ENCODE measurements around the gene E2F4. TPM values are rescaled to one million over a fixed set of nuclear protein-coding genes. Genes with fewer than 3 reads are reported as not detected.

Gene E2F4
- total and polyA plus RNA-seq, 2 of the 13 experiments (the other 11 are each of a cell fraction or from before 2014, with no cell fraction given), result 84.8 to 91.2 TPM

GRCh38 chr16:67169642-67170167 lies 22.2 kb upstream of the E2F4 start:
- ChIA-PET CTCF (ENCODE audit: low intra/inter-chr PET ratio, low total read pairs) (interaction anchor here (1.0 to 1.5 kb wide), 2 partner anchors 10 to 14 kb away, joined by 3 to 4 read pairs; partner anchors contain the start of genes FBXL8, MATCAP1 and TRADD), POLR2A (interaction anchor here (1.1 to 3.4 kb wide), 17 partner anchors 10 to 265 kb away, joined by 3 to 54 read pairs (median 5); partner anchors contain the start of genes B3GNT9, CBFB, FBXL8 and HSD11B2)
- H3K9me3 ChIP-seq (ENCODE audit: low read length), result no peaks in the 10 kb centered on the region
- in situ Hi-C loops (cut with HindIII; ENCODE audit: extremely low pct_ligation_motif_present, low pct_unique_long_range_greater_than_20kb), result no loop called here
- H3K27me3 ChIP-seq (ENCODE audit: control insufficient read depth in 1 of 2, insufficient read depth in 2 of 2, low read length in 2 of 2), result peaks cover 9 to 40% of the 10 kb centered on the region in 2 experiments
- peak overlapping the region; percentile 71 for H3K27ac ChIP-seq (ENCODE audit: extremely low read length, insufficient read depth, low read length)
- H4K20me1 ChIP-seq (ENCODE audit: insufficient read depth, low read length), result no peaks in the 10 kb centered on the region
- no peaks in the 10 kb centered on the region for H3K36me3 ChIP-seq (replicated peaks in 1 of 2; ENCODE audit: control insufficient read depth in 1 of 2, insufficient read depth in 2 of 2, low read length in 2 of 2)
- ATAC-seq (peak; percentile 8), DNase-seq (ENCODE audit: low spot score) (peak; percentile 54), FAIRE-seq (no peak)
- 5% methylated on average over 19 of the region's 24 CpGs for WGBS (ENCODE audit: low lambda C conversion rate)
- H3K79me2 ChIP-seq (ENCODE audit: insufficient read depth, low read length), result no peaks in the 10 kb centered on the region
- intact Hi-C loops (cut with micrococcal nuclease; ENCODE audit: unreplicated experiment), result loop anchor here (1.0 kb wide), 2 partner anchors 14 to 192 kb away; partner anchors contain the start of gene MATCAP1
- BruUV-seq (replicated peaks), result no TSS peak
- peak overlapping the region; percentile 30 for H2AFZ ChIP-seq (ENCODE audit: low read length)
- H3K4me3 ChIP-seq (replicated peaks in 1 of 3; ENCODE audit: insufficient read depth in 1 of 3, low read depth in 2 of 3, low read length in 3 of 3), result peak overlapping the region; percentile 65 to 78 (median 67)
- H3K4me1 ChIP-seq (ENCODE audit: insufficient read depth, low read length), result peaks cover 68% of the 10 kb centered on the region
- H3K4me2 ChIP-seq (ENCODE audit: low read depth, low read length), result peak overlapping the region; percentile 99
- H3K9ac ChIP-seq (ENCODE audit: insufficient read depth, low read depth, low read length), result peak overlapping the region; percentile 75
- TF ChIP-seq ZNF160 (CRISPR knock-in tag; IDR thresholded peaks at IDR 0.05) (no peak; the same call in 1 of the 2 replicates), XRCC5 (optimal IDR thresholded peaks at IDR 0.05; ENCODE audit: low read length) (peak; percentile 35), KAT2B (IDR thresholded peaks at IDR 0.05; ENCODE audit: borderline replicate concordance, low read depth, low read length) (no peak), FLYWCH1 (CRISPR knock-in tag; IDR thresholded peaks at IDR 0.05) (no peak), ZFYVE20 (CRISPR knock-in tag; IDR thresholded peaks at IDR 0.05; ENCODE audit: borderline replicate concordance, low read depth) (no peak), HNF4A (CRISPR knock-in tag; IDR thresholded peaks at IDR 0.05) (no peak), NAIF1 (CRISPR knock-in tag; IDR thresholded peaks at IDR 0.05; ENCODE audit: borderline replicate concordance) (no peak), NFKBIZ (CRISPR knock-in tag; IDR thresholded peaks at IDR 0.05) (no peak), MTF1 (CRISPR knock-in tag; IDR thresholded peaks at IDR 0.05) (no peak), PBX3 (CRISPR knock-in tag; IDR thresholded peaks at IDR 0.05; ENCODE audit: borderline replicate concordance) (no peak), ZNF317 (CRISPR knock-in tag; IDR thresholded peaks at IDR 0.05) (peak; percentile 18; the same call in 1 of the 2 replicates), NKX3-1 (CRISPR knock-in tag; IDR thresholded peaks at IDR 0.05) (no peak), CBX1 (IDR thresholded peaks at IDR 0.05; ENCODE audit: low read depth) (peak; percentile 15), RNF219 (CRISPR knock-in tag; IDR thresholded peaks at IDR 0.05) (no peak), ZNF563 (CRISPR knock-in tag; IDR thresholded peaks at IDR 0.05) (0 out of 2 replicates have a peak, but pooled peaks have one; percentile 35)
- TF ChIP-seq, protein P1, sequence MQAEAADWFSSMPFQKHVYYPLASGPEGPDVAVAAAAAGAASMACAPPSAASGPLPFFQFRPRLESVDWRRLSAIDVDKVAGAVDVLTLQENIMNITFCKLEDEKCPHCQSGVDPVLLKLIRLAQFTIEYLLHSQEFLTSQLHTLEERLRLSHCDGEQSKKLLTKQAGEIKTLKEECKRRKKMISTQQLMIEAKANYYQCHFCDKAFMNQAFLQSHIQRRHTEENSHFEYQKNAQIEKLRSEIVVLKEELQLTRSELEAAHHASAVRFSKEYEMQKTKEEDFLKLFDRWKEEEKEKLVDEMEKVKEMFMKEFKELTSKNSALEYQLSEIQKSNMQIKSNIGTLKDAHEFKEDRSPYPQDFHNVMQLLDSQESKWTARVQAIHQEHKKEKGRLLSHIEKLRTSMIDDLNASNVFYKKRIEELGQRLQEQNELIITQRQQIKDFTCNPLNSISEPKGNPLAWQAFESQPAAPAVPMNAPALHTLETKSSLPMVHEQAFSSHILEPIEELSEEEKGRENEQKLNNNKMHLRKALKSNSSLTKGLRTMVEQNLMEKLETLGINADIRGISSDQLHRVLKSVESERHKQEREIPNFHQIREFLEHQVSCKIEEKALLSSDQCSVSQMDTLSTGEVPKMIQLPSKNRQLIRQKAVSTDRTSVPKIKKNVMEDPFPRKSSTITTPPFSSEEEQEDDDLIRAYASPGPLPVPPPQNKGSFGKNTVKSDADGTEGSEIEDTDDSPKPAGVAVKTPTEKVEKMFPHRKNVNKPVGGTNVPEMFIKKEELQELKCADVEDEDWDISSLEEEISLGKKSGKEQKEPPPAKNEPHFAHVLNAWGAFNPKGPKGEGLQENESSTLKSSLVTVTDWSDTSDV (CRISPR knock-in tag; IDR thresholded peaks at IDR 0.05), result no peak
- TF ChIP-seq, protein P2, sequence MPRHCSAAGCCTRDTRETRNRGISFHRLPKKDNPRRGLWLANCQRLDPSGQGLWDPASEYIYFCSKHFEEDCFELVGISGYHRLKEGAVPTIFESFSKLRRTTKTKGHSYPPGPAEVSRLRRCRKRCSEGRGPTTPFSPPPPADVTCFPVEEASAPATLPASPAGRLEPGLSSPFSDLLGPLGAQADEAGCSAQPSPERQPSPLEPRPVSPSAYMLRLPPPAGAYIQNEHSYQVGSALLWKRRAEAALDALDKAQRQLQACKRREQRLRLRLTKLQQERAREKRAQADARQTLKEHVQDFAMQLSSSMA (CRISPR knock-in tag; IDR thresholded peaks at IDR 0.05), result no peak
- TF ChIP-seq, protein P3, sequence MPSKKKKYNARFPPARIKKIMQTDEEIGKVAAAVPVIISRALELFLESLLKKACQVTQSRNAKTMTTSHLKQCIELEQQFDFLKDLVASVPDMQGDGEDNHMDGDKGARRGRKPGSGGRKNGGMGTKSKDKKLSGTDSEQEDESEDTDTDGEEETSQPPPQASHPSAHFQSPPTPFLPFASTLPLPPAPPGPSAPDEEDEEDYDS (CRISPR knock-in tag; IDR thresholded peaks at IDR 0.05), result no peak
